Epithelial cell of esophagus (primary cell): ENCODE measurements around the gene KRTAP10-11.

Source experiments
- DNase-seq: peaks from one replicate; pipeline ENCODE4 v3.0.0; 2010; ENCODE audit warnings: low read depth
- H3K4me3 ChIP-seq: 2 replicates; pipeline ENCODE4 v1.5.1; 2011; ENCODE audit warnings: mild to moderate bottlenecking, low read length, control low read depth
- TF ChIP-seq, protein P1 (sequence below): IDR thresholded peaks from 2 replicates; pipeline ENCODE4 v1.5.1; 2011; ENCODE audit warnings: low read depth, mild to moderate bottlenecking, low read length, control low read depth, inconsistent platforms; ENCODE audit not compliant: insufficient read depth; ENCODE audit errors: missing control alignments

Gene KRTAP10-11

DNA sequence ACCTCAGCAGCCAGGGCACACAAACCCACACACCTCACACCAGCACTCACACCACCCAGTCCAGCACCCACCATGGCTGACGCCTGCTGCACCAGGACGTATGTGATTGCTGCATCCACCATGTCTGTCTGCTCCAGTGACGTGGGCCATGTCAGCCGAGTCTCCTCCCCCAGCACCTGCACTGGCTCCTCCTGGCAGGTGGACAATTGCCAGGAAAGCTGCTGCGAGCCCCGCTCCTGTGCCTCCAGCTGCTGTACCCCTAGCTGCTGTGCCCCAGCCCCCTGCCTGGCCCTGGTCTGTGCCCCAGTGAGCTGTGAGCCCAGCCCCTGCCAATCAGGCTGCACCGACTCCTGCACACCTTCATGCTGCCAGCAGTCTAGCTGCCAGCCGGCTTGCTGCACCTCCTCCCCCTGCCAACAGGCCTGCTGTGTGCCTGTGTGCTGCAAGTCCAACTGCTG, 34.2 kb upstream of the KRTAP10-11 start, which contains the start of gene KRTAP10-8:
TSS of gene KRTAP10-8 (plus strand) at position 51 of the 458 bp plus-strand sequence. CDS start at position 73, 22 bp downstream.
- TF ChIP-seq, protein P1, sequence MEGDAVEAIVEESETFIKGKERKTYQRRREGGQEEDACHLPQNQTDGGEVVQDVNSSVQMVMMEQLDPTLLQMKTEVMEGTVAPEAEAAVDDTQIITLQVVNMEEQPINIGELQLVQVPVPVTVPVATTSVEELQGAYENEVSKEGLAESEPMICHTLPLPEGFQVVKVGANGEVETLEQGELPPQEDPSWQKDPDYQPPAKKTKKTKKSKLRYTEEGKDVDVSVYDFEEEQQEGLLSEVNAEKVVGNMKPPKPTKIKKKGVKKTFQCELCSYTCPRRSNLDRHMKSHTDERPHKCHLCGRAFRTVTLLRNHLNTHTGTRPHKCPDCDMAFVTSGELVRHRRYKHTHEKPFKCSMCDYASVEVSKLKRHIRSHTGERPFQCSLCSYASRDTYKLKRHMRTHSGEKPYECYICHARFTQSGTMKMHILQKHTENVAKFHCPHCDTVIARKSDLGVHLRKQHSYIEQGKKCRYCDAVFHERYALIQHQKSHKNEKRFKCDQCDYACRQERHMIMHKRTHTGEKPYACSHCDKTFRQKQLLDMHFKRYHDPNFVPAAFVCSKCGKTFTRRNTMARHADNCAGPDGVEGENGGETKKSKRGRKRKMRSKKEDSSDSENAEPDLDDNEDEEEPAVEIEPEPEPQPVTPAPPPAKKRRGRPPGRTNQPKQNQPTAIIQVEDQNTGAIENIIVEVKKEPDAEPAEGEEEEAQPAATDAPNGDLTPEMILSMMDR: no peak
- no peak for DNase-seq
- H3K4me3 ChIP-seq: no peak within 1 kb of the TSS

DNA sequence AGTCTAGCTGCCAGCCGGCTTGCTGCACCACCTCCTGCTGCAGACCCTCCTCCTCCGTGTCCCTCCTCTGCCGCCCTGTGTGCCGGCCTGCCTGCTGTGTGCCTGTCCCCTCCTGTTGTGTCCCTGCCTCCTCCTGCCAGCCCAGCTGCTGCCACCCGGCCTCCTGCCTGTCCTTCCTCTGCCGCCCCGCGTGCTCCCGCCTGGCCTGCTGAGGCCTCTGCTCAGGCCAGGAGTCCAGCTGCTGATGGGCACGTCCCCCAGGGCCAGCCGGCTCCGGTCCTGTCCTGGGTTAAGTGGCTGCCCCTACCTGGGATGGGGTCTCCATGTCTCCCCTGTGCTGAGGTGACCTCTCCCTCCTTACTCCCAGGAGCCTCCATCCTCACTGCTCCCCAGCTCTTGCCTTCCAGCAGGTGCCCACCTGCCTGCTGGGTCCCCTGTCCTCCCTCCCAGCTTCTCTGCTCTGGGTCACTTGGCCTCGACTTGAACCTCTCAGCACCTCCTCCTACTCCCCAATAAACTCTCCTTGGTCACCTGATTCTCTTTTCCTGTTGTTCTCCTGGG, 33.5 kb upstream of the KRTAP10-11 start:
- DNase-seq: no peak
- H3K4me3 ChIP-seq: no peak overlapping the region
- TF ChIP-seq, protein P1: no peak

DNA sequence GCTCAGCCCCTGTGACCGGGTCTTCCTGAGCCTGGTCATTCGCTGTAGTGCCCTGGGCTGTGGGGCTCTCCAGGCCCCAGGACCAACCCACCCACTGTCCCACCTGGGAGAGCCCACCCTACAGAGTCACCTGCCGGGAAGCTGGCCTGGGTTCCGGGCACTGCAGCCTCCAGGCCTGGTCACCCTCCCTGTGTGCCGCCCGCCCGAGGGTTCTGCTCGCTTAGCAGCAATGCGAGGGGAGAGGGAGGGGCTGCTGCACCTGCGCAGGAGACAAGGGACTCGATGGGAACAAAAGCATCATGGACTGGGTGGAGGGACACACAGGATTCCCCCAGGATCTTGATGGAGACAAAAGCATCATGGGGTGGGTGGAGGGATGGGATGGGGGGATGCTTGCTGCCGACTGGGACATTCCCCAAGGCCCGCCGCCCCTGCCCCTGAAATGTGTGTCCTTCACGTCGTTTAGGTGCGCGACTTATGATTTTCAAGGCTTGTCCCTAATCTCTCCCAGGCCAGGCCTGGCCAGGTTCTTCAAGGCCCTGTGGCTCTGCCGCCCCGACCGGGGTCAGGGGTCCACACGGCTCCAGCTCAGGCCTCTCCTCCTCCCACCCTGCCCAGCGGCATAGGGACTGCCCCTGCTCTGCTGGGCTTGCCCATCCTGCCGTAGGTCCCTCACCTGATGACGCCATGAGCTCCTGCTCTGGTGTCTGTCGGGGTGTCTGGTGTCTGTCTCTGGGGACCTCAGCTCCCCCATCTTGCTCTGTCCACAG, 32.6 kb upstream of the KRTAP10-11 start:
- no peak for DNase-seq
- TF ChIP-seq, protein P1: no peak
- H3K4me3 ChIP-seq: no peak overlapping the region

DNA sequence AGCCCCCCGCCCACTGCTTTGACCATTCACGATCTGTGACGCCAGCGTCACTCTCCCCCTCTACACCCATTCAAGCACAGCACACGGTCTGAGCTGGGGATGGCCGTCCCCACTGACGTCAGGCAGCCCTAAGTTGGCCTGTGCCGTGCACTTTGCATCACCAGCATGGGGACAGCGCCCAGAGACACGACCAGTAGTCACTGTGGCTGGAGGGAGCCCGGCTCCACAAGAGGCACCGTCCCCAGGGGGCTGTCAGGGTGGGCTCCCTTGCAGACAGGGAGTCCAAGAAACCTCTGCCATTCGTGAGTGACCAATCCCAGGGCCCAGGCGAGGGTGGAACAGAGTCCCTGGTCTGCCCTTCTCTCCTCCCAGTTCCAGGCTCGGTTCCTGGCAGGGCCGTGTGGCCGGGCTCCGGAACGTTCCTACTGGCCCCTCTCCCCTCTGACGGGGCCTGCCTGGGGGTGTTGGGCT, 32.0 kb upstream of the KRTAP10-11 start:
- DNase-seq: no peak
- H3K4me3 ChIP-seq: no peak overlapping the region
- TF ChIP-seq, protein P1: no peak

DNA sequence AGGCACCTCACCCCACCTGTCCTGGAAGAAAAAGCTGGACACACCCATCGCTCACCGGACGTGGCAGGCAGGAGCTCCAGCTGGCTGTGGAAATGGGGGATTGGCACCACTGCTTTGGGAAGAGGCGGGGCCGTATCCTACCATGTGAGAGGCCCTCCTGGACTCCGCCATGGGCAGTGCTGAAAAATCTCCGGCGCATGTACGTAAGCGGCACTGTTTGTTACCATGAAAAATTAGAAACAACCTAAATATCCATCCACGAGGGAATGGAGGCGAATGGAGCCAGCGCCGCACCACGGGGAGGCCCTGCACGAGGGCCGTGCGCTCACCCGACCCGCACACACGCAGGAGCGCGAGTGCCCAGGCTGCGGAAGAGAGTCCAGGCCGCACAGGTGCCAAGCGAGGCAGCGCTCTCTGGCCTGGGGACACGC, 31.2 kb upstream of the KRTAP10-11 start:
- no peak overlapping the region for H3K4me3 ChIP-seq
- no peak for DNase-seq
- TF ChIP-seq, protein P1: no peak

DNA sequence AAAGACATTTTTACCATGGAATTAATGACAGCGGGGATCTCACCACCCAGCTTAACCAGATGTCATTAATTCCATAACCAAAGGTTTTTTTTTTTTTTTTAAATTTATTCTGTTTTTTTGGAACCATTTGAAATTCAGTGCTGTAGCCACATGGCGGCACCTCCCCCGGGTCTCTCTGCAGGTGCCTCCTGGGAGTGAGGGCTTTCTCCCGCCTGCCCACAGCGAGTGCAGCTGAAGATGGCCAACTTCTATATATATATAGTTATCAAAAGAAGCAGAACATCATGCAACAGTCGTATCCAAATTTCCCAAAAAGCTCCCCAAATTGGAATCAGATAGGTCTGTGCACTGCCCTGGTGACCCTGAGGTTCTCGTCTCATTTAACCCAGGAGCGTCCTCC, 30.7 kb upstream of the KRTAP10-11 start:
- DNase-seq: no peak
- TF ChIP-seq, protein P1: no peak
- no peak overlapping the region for H3K4me3 ChIP-seq
